Osteoblast (primary cell): ENCODE results near the gene MRPL14. TPM values are rescaled to one million over a fixed set of nuclear protein-coding genes. Genes with fewer than 3 reads are reported as not detected.

Experiments used
- DNase-seq: peaks from one replicate; pipeline ENCODE4 v3.0.0; 2011; ENCODE audit warnings: low spot score, mixed read lengths; ENCODE audit not compliant: insufficient read length; ENCODE audit errors: missing footprints
- H2AFZ ChIP-seq: 2 replicates; pipeline ENCODE4 v1.6.0; 2011; ENCODE audit warnings: mild to moderate bottlenecking, low read length
- H3K27ac ChIP-seq: 2 replicates; pipeline ENCODE4 v1.5.1; 2011; ENCODE audit warnings: mild to moderate bottlenecking, low read depth, low read length, moderate library complexity
- H3K27me3 ChIP-seq: 2 replicates; pipeline ENCODE4 v1.6.0; 2012; ENCODE audit warnings: mild to moderate bottlenecking, control low read depth, inconsistent platforms, low read length, moderate library complexity; ENCODE audit not compliant: insufficient read depth
- H3K36me3 ChIP-seq: 2 replicates; pipeline ENCODE4 v1.5.1; 2011; ENCODE audit warnings: mild to moderate bottlenecking, low read length, control low read depth, moderate library complexity; ENCODE audit not compliant: insufficient read depth
- H3K4me1 ChIP-seq: 2 replicates; pipeline ENCODE4 v1.5.1; 2011; ENCODE audit warnings: mild to moderate bottlenecking, low read length, control low read depth, moderate library complexity; ENCODE audit not compliant: insufficient read depth
- H3K4me2 ChIP-seq: 2 replicates; pipeline ENCODE4 v1.6.0; 2011; ENCODE audit warnings: mild to moderate bottlenecking, low read length; ENCODE audit not compliant: insufficient read depth
- H3K4me3 ChIP-seq: fragments of 200-600 bp; sonication (generic); 3 replicates; pipeline ENCODE4 v1.5.1; 2012; ENCODE audit warnings: mild to moderate bottlenecking, low read length, inconsistent platforms; ENCODE audit not compliant: insufficient read depth
- H3K79me2 ChIP-seq: 2 replicates; pipeline ENCODE4 v1.6.0; 2012; ENCODE audit warnings: mild to moderate bottlenecking, low read length, control low read depth, inconsistent platforms; ENCODE audit not compliant: insufficient read depth
- H3K9me3 ChIP-seq: 2 replicates; pipeline ENCODE4 v1.5.1; 2011; ENCODE audit warnings: low read depth, low read length, control low read depth
- H4K20me1 ChIP-seq: 2 replicates; pipeline ENCODE4 v1.6.0; 2012; ENCODE audit warnings: mild to moderate bottlenecking, low read length, control low read depth; ENCODE audit not compliant: insufficient read depth
- total RNA-seq: library from RNA; depleted of rRNA; stranded (reverse); fragments of >200 nt; gene quantifications from 2 replicates; pipeline ENCODE4 v1.2.3, GENCODE V29; 2012
- TF ChIP-seq, protein P1 (sequence below): IDR thresholded peaks from 2 replicates; pipeline ENCODE4 v1.5.1; 2011; ENCODE audit warnings: mild to moderate bottlenecking, low read depth, low read length, moderate library complexity; ENCODE audit errors: extremely low read depth

MRPL14 gene
- total RNA-seq, 1 donor, result 49.9 TPM

DNA sequence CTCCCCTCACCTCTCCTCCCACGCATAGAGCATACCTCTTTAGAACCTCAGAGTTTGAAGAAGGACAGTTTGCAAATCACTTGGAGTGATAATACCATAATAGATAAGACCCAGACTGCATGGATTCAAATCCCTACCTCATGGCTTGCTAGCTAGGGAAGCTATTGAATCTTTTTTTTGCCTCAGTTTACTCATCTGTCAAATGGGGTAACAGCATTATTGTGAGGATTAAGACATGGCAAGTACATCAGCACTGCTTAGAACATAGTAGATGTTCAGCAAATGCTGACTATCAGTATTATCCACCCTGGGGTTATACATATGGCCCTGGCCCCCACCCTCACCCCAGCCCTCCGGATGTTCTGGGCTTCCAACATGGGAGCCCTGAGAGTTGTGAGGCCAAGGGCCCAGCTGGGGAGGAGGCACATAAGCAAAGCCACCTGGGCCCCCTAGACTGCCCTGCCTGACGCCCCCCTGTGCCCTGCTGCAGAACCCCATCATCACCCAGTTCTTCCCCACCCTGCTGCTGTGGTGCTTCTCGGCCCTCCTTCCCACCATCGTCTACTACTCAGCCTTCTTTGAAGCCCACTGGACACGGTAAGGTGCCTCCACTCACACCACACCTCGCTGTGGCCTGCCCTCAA lies 22.2 kb upstream of the MRPL14 start:
- no peak overlapping the region for H3K4me3 ChIP-seq
- DNase-seq, result peak; percentile 34
- H3K4me1 ChIP-seq, result no peaks in the 10 kb centered on the region
- peaks cover 41% of the 10 kb centered on the region for H3K36me3 ChIP-seq
- H3K27me3 ChIP-seq, result no peaks in the 10 kb centered on the region
- TF ChIP-seq, protein P1, sequence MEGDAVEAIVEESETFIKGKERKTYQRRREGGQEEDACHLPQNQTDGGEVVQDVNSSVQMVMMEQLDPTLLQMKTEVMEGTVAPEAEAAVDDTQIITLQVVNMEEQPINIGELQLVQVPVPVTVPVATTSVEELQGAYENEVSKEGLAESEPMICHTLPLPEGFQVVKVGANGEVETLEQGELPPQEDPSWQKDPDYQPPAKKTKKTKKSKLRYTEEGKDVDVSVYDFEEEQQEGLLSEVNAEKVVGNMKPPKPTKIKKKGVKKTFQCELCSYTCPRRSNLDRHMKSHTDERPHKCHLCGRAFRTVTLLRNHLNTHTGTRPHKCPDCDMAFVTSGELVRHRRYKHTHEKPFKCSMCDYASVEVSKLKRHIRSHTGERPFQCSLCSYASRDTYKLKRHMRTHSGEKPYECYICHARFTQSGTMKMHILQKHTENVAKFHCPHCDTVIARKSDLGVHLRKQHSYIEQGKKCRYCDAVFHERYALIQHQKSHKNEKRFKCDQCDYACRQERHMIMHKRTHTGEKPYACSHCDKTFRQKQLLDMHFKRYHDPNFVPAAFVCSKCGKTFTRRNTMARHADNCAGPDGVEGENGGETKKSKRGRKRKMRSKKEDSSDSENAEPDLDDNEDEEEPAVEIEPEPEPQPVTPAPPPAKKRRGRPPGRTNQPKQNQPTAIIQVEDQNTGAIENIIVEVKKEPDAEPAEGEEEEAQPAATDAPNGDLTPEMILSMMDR, result no peak
- H3K27ac ChIP-seq, result no peak overlapping the region
- H3K9me3 ChIP-seq, result no peaks in the 10 kb centered on the region
- peaks cover 18% of the 10 kb centered on the region for H4K20me1 ChIP-seq
- no peak overlapping the region for H2AFZ ChIP-seq
- no peak overlapping the region for H3K4me2 ChIP-seq
- H3K79me2 ChIP-seq, result no peaks in the 10 kb centered on the region

DNA sequence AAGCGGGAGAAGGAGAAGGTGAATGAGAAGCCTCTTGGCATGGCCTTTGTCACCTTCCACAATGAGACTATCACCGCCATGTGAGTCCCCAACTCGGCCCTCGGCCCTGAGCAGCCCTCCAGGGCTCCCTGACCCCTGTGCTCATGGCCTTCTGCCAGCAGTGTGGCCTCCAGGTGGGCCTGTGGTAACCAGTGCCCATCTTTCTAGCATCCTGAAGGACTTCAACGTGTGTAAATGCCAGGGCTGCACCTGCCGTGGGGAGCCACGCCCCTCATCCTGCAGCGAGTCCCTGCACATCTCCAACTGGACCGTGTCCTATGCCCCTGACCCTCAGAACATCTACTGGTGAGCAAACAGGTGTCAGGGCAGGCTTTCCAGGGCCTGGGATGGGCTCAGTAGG lies 21.1 kb upstream of the MRPL14 start:
- Histone ChIP-seq H3K79me2 (no peaks in the 10 kb centered on the region), H4K20me1 (peaks cover 18% of the 10 kb centered on the region), H3K27ac (no peak overlapping the region), H3K9me3 (no peaks in the 10 kb centered on the region), H3K27me3 (no peaks in the 10 kb centered on the region), H3K4me3 (no peak overlapping the region), H3K4me2 (no peak overlapping the region), H3K36me3 (peaks cover 49% of the 10 kb centered on the region), H3K4me1 (no peaks in the 10 kb centered on the region), H2AFZ (no peak overlapping the region)
- TF ChIP-seq, protein P1, result no peak
- DNase-seq, result no peak

DNA sequence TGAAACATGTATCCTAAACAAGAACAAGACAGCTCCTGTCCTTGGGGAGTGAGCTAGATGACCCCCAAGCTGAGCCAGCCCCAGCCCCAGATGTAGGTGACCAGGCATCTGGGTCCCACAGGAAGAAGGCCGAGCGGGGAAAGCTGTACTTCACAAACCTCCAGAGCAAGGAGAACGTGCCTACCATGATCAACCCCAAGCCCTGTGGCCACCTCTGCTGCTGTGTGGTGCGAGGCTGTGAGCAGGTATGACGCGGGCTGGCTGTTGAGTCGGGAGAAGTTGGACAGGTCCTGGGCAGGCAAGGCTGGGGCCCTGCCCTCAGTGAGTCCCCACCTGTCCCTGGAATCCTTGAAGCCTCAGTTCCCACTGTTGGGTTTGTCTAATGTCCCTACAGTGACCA lies 20.0 kb upstream of the MRPL14 start:
- peaks cover 42% of the 10 kb centered on the region for H3K36me3 ChIP-seq

DNA sequence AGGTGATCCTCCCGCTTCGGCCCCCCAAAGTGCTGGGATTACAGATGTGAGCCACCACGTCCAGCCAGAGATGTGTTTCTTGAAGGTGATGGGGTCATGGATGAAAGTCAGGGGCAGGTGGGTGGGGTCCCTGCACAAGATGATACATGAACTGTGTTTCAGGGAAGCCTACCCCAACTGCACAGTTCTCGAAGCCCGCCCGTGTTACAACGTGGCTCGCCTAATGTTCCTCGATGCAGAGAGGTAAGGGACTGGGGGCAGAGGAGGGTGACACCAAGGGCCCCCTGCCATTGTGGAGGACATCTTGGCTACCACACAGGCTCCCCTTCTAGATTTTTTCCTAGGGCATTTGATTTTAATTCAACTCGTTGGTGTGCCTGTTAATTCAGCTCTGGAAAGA lies 19.4 kb upstream of the MRPL14 start:
- Histone ChIP-seq H3K36me3 (peaks cover 42% of the 10 kb centered on the region), H3K4me3 (no peak overlapping the region), H3K4me1 (no peaks in the 10 kb centered on the region), H3K79me2 (no peaks in the 10 kb centered on the region), H3K9me3 (no peaks in the 10 kb centered on the region), H3K27me3 (no peaks in the 10 kb centered on the region), H3K27ac (no peak overlapping the region), H2AFZ (no peak overlapping the region), H4K20me1 (peaks cover 10% of the 10 kb centered on the region), H3K4me2 (no peak overlapping the region)
- TF ChIP-seq, protein P1, result no peak
- DNase-seq, result peak; percentile 60

More for the DNA sequence above, 20.0 kb upstream of the MRPL14 start:
- no peaks in the 10 kb centered on the region for H3K9me3 ChIP-seq
- no peaks in the 10 kb centered on the region for H3K79me2 ChIP-seq
- no peaks in the 10 kb centered on the region for H3K27me3 ChIP-seq
- DNase-seq, result no peak
- H3K4me3 ChIP-seq, result no peak overlapping the region
- H3K4me1 ChIP-seq, result no peaks in the 10 kb centered on the region
- H3K27ac ChIP-seq, result no peak overlapping the region
- no peak overlapping the region for H3K4me2 ChIP-seq
- H4K20me1 ChIP-seq, result peaks cover 15% of the 10 kb centered on the region
- TF ChIP-seq, protein P1, result no peak
- no peak overlapping the region for H2AFZ ChIP-seq
